ENCODE data around the gene USP6NL.
"Not testable (repeated sequence)": the region's sequence is repeated elsewhere in the genome, so short reads cannot be mapped to it uniquely, and the experiment has no call there.

USP6NL gene

DNA sequence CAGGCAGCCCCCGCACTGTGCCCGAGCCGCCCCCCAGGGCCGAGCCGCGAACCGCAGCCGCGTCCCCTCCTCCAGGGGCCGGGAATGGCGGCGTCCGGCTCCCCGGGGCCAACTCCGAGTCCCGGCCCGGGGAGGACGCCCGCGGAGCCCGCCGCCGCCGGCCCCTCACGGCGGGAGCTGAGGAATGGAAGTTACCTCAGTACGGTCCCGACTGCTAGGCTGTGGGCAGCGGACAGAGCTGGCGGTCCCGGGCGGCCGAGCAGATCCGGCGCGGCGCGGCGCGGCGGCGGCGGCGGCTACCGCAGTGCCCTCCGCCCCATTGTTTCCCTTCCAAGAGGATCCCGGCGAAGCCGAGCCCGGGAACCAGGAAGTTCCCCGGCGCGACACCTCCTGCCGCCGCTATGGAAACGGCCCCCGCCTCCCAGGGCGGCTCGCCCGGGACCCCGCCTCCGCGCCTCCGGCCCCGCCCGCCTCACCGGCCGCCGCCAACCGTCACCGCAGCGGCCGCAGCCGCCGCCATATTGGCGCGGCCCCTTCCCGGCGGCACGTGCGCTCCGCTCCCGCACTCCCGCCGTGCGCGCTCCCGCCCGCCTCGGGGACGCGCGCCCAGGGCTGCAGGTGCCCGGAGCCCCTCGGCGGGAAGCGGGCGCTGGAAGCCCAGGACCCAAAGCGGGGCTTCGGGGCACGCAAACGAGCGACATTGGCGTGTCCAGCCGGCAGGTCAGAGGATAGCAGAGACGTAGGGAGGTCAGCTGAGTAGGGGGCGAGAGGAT is at the start of gene USP6NL:
Gene USP6NL (minus strand): TSS at position 403 of the 773 bp plus-strand sequence. CDS start 14,016 bp downstream, outside the sequence.
- DNase-seq (ENCODE audit: low read depth in 2 of 2): peak in 1 of 2 donors; percentile 52

DNA sequence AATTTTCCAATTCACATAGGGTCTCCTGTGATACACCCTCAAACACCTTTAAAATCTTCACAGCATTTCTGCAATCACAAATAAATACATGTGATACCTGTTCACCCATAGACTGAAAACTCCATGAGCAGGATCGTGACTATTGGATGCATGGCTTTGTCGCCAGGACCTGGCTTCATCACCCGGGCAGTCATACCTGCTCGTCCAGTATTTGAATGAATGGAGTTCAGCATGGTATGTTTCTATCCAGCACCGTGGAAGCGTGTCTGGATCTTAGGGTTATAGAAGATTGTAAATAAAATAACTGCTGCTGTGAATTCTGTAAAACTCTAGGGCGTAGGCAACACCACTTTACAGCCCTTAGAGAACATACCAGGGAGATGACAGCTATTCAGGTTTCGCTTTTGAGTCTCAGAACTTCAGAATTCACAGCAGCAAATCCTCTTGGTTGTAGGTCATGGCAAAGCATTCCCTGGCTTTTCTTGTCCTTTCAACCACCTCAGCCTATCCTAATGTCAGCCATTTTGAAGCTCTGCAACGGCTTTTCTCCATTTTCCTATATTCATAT is 47.4 kb upstream of the USP6NL start:
- DNase-seq (ENCODE audit: low read depth in 2 of 2): no peak

DNA sequence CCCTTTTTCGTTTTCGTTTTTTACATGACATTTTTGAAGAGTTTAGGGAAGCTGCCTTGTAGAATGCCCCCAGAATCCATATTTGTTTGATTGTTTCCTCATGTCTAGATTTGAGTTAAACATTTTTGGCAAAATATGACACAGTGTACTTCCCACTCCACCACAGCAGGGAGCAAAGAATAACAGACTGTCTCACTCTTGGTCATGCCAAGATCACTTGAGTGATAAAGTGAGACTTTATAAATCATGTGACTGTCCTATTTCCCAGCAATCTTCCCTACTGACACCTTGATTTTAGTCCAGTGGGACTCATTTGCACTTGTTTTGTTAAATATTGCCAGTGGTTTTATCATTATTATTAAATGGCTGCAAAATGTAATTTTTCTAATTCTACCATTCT is 44.4 kb upstream of the USP6NL start:
- DNase-seq (ENCODE audit: low read depth in 2 of 2): no peak

DNA sequence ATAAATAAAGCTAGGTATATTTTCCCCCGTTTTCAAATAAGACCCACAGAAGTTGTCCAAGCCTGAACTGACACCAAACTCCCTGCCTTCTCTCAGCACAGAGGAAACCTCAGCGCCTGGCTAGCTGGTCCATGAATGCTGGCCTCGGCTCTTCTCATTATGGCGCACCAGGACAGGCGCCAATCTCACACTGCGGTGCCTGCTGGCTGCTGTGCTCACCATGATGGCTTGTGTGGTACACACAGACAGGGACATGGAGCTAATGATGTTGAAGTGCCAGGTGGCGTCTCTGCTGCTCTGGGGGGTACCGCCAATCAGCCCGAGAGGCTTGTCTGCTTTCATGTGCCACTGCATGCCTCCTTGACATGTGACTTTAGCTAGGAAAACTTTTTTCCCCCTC is 43.2 kb upstream of the USP6NL start:
- no peak for DNase-seq (ENCODE audit: low read depth in 2 of 2)

DNA sequence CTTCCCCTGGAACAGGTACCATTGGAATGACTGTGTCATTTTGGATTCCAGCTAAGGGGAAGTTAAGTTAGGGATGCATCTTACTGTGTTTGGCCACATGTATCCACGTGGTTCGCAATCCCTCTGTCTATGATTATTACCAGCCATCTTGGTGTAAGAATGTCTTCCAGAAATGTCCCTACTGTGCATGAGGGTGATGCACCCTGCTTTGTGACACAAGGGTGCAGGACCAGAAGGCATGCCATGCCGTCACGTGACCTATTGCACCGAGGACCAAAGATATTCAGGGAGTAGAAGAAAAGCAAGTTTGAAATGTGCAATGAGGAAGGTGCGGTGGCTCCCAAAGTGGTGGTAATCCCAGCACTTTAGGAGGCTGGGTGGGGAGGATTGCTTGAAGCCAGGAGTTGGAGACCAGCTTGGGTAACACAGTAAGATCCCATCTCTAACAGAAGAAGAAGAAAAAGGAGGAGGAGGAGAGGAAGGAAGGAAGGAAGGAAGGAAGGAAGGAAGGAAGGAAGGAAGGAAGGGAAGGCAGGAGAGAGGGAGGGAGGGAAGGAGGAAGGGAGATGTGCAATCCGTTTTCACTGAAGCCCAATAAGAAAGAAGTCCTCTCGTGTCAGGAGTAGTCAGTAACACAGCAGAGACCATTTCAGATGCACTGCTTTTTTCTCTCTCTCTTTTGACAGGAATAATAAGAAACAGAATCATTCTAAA is 42.5 kb upstream of the USP6NL start:
- DNase-seq (ENCODE audit: low read depth in 2 of 2): no peak

DNA sequence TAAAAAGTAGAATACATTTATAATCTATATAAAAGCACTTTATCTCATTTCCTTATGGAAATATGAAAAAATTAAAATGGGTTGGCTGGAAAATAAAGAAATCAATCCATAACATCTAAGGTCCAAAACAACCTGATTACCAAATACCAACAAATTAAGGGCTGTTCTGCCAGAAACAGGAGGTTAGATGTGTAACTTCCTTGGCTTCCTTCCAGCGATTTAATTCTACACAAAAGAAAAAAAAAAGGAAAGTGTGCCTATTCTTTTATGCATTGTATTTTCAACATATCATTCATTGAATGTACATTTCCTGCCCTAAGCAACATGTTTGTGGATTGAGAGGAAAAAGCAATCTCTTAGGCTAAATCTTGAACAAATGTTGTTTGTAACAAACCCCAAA is 36.2 kb upstream of the USP6NL start:
- no peak for DNase-seq (ENCODE audit: low read depth in 2 of 2)

DNA sequence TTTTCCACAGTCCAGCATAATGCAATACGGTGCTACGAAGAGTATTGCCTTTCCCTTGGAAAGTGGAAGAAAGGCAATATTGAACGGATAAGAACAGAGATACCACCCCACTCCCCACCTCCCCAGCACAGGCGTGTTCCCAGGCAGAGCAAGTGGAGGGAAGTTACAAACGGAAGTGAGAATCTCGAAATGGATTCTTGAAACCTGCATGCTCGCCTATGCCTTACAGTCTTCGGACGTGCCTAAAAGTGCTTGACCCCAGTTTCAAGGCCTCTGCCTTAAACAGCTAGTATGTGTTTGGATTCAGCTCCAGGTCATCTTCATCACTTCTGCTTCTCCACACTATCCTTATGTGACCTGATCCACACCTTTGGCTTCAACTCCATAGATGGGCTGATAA is 35.0 kb upstream of the USP6NL start:
- DNase-seq (ENCODE audit: low read depth in 2 of 2): no peak

DNA sequence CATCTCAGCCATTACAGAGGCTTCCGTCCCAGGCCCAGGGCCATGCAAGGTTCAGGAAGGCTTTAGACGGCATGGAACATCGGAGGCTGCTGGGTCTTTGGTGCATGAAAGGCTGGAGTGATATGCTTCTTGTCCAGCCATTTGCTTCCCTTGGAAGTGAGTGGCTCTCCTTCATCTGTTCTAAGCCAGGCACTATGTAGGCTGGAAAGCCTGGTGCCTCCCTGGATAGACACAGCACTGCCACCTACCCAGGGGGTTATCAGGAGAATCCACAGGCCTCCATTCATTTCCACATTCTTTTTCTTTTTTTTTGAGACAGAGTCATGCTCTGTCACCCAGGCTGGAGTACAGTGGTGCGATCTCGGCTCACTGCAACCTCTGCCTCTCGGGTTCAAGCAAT is 31.6 kb upstream of the USP6NL start:
- no peak for DNase-seq (ENCODE audit: low read depth in 2 of 2)

DNA sequence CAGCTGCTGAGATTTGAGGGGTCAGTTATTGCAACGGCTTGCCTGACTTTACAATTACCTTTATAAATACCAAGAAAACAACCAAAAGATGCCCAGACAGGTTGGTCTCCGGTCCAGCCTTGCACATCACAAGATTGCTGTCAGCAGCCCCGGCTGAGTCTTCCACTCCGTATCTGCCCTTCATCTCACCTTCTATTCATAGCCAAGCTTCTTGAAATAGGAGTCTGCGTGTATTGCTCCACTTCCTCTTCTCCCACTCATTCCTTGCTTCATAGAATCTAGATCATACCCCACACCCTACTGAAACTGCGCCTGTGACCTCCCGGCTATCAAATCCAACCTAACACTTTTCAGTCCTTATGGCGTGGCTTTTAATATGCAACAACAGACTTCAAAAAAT is 31.1 kb upstream of the USP6NL start:
- no peak for DNase-seq (ENCODE audit: low read depth in 2 of 2)

DNA sequence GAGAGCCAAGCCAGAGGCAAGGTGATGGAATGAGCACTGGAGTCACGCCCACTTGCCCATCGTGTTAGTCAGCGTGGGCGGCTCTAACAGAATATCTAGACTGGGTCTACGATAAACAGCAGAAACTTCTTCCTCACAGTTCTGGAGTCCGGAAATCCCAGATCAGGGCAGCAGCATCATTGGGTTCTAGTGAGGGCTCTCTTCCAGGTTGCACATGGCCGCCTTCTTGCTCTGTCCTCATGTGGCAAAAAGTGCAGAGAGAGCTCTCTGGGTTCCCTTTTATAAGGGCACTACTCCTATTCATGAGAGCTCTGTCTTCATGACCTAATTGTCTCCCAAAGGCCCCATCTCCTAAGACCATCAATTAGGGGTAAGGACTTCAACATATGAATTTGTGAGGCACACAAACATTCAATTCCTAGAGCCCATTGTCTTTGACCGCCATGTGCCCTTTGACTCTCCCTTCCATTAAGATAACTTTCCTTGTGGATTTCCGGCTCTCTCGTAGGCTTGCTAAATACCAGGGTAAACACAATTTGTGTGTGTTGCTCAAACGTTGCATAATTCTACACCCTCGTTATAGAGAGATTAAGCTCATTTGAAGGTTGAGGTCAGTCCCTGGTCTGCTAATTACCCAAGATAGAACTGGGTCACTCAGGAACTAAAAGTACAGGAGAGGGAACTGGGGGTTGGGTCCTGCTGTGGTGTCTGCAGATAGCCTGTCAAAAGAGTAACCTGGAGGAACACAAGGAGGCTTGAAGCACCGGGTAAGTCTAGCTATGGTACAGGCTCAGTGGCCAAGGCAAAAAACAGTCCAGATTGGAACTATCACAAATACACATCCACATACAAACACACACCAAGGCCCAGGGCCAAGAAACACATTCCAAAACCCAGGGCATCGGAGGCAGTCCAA is 28.7 kb upstream of the USP6NL start:
- DNase-seq (ENCODE audit: low read depth in 2 of 2): no peak

DNA sequence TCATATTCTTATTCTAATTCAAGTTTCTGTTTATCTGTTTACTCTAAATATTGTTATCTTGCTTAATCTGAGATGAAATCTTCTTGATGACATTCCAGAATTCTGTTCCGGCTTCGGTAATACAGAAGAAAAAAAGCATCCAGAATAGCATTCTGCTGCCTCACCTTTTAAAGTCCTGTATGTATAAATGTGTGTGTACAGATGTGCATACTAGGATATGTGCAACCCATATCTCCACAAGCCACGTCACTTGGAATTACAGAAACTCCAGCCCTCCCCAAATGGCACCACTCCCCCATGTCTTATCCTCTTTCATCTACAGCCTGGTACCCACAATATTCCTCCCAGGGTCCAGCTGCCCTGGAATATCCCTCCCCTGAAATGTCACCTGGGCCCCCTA is 27.9 kb upstream of the USP6NL start:
- DNase-seq (ENCODE audit: low read depth in 2 of 2): no peak

DNA sequence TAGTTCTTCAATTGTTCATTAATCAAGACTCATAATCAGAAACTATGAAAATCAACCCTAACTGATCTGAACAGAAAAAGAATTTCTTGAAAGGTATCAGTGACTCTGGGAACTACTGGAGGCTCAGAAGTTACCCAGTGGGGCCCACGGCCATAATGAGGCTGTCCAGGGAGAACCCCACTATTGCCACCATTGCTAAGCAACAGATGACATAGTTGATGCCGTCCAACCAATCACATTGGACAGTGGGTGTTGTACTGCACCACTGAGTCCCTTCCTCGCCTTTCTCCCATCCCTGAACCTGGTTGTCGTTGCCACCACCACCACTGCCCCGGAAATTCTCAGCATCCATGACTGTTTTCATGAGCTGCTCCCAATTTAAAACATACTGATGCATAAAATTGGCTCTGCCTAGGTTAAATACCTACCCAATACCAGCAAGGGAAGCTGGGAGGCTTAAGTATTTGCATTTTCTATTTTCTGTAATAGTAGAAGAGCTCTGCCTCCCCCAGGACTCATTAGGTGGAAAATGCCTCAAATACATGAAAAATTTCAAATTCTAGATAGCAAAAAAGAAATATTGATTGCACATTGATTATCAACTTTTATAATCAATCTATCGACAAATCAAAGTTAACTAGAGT is 26.7 kb upstream of the USP6NL start:
- no peak for DNase-seq (ENCODE audit: low read depth in 2 of 2)

DNA sequence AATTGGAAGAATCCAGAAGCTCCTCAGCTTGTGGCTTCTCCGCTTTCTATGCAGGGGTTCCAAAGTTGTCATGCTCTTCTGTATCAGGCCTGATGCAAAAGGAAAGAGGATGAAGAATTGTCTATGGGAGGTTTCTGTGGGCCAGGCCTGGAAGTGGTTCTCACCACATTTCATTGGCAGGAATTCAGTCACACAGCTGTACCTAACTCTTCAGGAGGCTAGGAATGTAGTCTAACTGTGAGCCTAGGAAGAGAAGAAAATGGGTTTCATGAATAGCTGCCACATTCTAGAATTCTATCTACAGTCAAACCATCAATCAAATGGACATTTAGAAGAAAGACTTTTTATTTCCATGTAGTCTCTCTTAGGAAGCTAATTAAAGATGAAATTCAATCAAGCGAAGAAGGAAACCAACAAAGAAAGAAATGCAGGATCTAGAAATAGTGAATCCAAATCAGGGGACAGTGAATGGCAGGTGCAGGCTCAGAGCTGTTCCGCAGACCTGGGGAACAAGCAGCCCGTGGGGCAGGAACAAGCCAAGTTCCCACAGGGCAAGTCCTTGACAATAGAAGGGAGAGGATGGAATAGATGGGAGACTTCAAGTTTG is 25.4 kb upstream of the USP6NL start:
- DNase-seq (ENCODE audit: low read depth in 2 of 2): no peak

DNA sequence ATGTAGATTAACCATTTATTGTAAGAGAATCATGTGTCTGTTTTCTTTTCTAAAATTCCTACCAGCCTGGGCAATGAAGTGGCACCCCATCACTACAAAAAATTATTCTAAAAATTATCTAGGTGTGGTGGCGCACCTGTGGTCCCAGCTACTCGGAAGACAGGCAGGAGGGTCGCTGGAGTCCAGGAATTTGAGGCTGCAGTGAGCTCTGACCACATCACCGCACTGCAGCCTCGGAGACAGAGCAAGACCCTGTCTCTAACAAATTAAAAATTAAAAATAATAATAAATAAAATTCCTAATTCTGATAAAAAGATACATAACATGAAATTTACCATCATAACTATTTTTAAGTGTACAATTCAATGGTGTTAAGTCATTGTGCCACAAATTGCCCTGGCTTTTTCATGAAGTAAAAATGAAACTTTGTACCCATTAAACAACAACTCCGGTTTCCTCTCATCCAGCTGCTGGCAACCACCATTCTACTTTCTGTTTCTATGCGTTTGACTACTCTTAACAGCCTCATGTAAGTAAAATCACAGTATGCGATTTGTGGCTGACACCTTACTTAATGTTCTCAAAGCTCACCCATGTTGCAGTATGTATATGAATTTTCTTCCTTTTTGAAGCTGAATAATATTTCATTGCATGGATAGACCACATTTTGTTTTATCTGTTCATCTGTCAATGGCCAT is 20.6 kb upstream of the USP6NL start:
- DNase-seq (ENCODE audit: low read depth in 2 of 2): no peak

DNA sequence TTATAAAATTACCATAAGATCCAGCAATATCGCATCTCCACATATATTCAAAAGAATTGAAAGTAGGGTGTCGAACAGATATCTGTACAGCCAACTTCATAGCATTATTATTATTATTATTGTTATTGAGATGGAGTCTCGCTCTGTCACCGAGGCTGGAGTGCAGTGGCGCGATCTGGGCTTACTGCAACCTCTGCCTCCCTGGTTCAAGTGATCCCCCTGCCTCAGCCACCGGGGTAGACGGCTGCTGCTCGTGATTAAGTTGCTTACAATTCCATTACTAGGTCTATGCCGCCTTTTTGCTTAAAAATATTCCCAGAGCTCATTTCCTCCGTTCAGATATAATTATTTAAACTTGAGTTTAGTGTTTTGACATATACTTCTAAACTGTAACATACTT is 19.8 kb upstream of the USP6NL start:
- DNase-seq (ENCODE audit: low read depth in 2 of 2): no peak

DNA sequence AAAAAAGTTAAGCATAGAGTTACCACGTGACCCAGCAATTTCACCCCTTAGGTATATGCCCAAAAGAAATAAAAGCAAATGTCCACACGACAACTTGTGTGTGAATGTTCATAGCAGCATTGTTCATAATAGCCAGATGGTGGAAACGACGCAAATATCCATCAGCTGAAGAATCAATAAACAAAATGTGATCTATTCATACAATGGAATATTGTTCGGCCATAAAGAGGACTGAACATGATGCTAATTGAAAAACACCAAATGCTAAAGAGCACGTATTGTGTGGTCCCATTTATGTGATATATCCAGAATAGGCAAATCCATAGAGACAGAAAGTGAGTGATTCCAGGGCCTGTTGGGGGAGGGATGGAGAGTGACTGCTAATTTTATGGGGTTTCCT is 18.3 kb upstream of the USP6NL start:
- DNase-seq (ENCODE audit: low read depth in 2 of 2): no peak

DNA sequence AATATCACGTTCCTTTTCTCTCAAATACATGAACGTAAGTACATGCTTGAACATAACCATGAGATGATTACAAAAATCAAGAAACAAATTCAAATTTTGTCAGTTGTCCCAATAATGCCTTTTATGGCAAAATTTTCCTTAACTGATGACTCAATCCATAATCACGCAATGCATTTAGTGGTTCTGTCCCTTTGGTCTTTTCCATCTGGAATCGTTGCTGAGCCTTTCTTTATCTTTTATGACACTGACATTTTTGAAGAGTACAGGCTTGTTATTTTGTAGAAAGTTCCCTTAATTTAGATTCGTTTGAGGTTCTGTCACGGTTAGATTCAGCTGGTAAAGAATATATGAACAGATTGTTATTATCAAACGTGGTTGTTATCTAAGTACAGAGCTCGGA is 16.5 kb upstream of the USP6NL start:
- not testable (repeated sequence) for DNase-seq (ENCODE audit: low read depth in 2 of 2)

DNA sequence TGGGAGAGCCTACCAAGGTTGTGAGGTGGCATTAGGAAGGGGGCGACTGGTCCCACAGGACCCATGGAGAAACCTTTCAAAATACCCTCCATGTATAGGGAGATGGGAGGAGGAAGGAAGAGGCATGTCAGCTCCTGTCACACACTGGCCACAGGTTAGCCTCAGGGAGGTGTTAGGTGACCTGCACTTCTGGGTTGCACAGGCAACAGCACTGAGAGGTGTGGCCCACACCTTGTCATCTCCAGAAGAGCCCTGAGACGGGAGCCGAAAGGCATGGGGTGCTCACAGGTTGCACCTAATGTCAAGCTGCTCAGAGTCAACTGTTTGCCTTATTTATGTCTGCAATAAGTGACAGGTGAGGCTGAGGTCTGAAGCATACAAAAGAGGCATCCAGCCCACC is 14.6 kb upstream of the USP6NL start:
- no peak for DNase-seq (ENCODE audit: low read depth in 2 of 2)

DNA sequence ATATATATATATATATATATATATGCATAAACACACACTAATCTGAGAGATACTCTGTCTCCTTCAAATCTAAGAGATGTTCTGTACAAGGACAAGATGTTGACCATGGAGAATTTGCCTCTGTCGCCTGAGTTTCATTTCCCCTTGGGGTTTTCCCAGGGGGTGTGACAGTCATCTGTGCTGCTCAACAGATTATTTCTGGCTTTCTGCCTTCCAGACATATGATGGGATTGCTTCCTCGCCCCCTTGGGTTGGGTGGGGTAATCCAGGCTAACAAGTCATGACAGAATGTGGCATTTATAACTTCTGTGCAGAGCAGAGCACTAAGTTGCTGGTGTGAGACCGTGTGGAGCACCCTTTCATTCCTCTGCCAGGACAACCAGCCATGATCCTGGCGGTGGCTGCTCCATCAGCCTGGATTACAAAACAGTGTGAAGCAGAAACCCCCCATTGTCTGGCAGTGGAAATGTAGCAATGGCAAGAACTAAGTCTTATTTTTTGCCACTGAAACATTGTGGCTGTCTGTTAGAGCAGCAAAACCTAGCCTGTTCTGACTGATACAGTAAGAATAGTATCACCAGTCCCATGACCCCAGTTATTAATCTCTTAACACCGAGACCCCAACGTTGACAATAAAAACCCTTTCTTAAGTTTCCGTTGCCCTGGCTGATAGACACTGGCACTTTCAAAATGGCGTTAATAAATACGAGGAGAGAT is 13.7 kb upstream of the USP6NL start:
- no peak for DNase-seq (ENCODE audit: low read depth in 2 of 2)

DNA sequence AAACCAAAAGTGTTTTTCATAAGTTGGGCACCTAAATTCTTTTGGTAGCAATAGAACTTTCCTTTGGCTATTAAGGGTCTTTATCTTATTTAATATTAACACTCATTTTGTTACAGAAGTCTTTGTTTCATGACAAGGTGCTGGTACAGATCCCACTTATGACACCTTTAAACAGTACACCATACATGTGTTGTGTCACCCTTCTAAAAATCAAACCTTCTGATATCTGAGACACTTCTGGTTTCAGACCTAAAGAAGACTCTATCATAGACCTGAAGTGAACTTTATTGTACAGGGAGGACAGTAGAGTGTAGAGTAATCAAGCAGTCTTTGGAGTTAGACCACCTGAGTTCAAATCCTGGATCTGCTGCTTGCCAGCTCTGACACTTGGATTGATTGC is 5.8 kb upstream of the USP6NL start:
- no peak for DNase-seq (ENCODE audit: low read depth in 2 of 2)
